ENCODE data around the gene UGP2. TPM values are rescaled to one million over a fixed set of nuclear protein-coding genes. Genes with fewer than 3 reads are reported as not detected.

Gene UGP2
- total and polyA plus RNA-seq, 10 of the 15 experiments (the other 5 are each of a cell fraction or from before 2014, with no cell fraction given), result 40.8 to 98.3 (median 76.1) TPM

- TF ChIP-seq IRF3 (IDR thresholded peaks at IDR 0.05) (no peak), POU2F2 (IDR thresholded peaks at IDR 0.05; ENCODE audit: borderline replicate concordance, low read depth, low read length) (no peak), RAD21 (IDR thresholded peaks at IDR 0.05; ENCODE audit: insufficient read depth, low read depth, low read length) (no peak), WRNIP1 (IDR thresholded peaks at IDR 0.05; ENCODE audit: borderline replicate concordance, low read depth, low read length) (no peak), SMAD5 (IDR thresholded peaks at IDR 0.05; ENCODE audit: low read depth) (no peak), NBN (IDR thresholded peaks at IDR 0.05) (no peak), ELK1 (IDR thresholded peaks at IDR 0.05; ENCODE audit: low read depth, low read length) (no peak)
Measured at GRCh38 chr2:63886445-63886844, 44.7 kb downstream of the UGP2 start (continued).

GRCh38 chr2:63888053-63888452 lies 46.4 kb downstream of the UGP2 start:
- Histone ChIP-seq H3K36me3 (ENCODE audit: control insufficient read depth in 2 of 2, insufficient read depth in 2 of 2, low read length in 1 of 2) (peaks cover 7 to 32% of the 10 kb centered on the region in 2 experiments), H2AFZ (ENCODE audit: control insufficient read depth, low read depth, low read length) (no peak overlapping the region), H3K27ac (ENCODE audit: control insufficient read depth, insufficient read depth) (no peak overlapping the region), H3K9ac (ENCODE audit: control insufficient read depth, insufficient read depth, low read length) (no peak overlapping the region), H3K27me3 (replicated peaks in 1 of 2; ENCODE audit: control insufficient read depth in 2 of 2, insufficient read depth in 2 of 2, low read length in 1 of 2) (no peaks in the 10 kb centered on the region), H3K4me1 (ENCODE audit: control insufficient read depth, insufficient read depth, low read length) (no peaks in the 10 kb centered on the region), H3K4me2 (ENCODE audit: control insufficient read depth, insufficient read depth) (no peak overlapping the region), H4K20me1 (ENCODE audit: control insufficient read depth, insufficient read depth) (no peaks in the 10 kb centered on the region), H3K79me2 (ENCODE audit: control insufficient read depth, insufficient read depth, low read length) (no peaks in the 10 kb centered on the region), H3K9me3 (replicated peaks; ENCODE audit: control insufficient read depth, insufficient read depth, low read length) (no peaks in the 10 kb centered on the region), H3K4me3 (no peak overlapping the region)
- ChIA-PET RAD21 (ENCODE audit: unreplicated experiment) (no interaction called here), CTCF (interaction anchor here (0.6 to 1.1 kb wide), 5 partner anchors 9 to 1940 kb away, joined by 3 to 7 read pairs (median 3); no protein-coding TSS in a partner anchor), SMC1A (ENCODE audit: uncharacterized antibody, unreplicated experiment) (no interaction called here), POLR2A (no interaction called here)
- no TSS peak for BruUV-seq (replicated peaks)
- intact Hi-C loops (cut with micrococcal nuclease; ENCODE audit: unreplicated experiment) (loop anchor here (1.0 kb wide), 1 partner anchor 196 kb away; no protein-coding TSS in a partner anchor), in situ Hi-C loops (cut with MboI) (no loop called here)
- DNase-seq (ENCODE audit: low read depth, low spot score) (no peak), FAIRE-seq (no peak), ATAC-seq (no peak)
- 95% methylated on average over 2 of the region's 2 CpGs for WGBS (ENCODE audit: insufficient coverage, insufficient replicate concordance, low lambda C conversion rate, missing lambda C conversion rate)
- TF ChIP-seq BMI1 (IDR thresholded peaks at IDR 0.05; ENCODE audit: borderline replicate concordance), result no peak
- no peak for TF ChIP-seq E2F8 (IDR thresholded peaks at IDR 0.05; ENCODE audit: low read depth, partially characterized antibody)
- no peak for TF ChIP-seq ATF2 (IDR thresholded peaks at IDR 0.05; ENCODE audit: low read length)
- no peak for TF ChIP-seq POLR2AphosphoS5 (IDR thresholded peaks at IDR 0.05; ENCODE audit: low read length)
- TF ChIP-seq CEBPZ (IDR thresholded peaks at IDR 0.05; ENCODE audit: low read depth, low read length), result no peak
- TF ChIP-seq ZNF622 (IDR thresholded peaks at IDR 0.05), result no peak
- no peak for TF ChIP-seq KDM1A (IDR thresholded peaks at IDR 0.05; ENCODE audit: borderline replicate concordance)
- no peak for TF ChIP-seq POLR2A (IDR thresholded peaks at IDR 0.05; ENCODE audit: low read depth, low read length)
